ENCODE data around the gene DPEP1. TPM values are rescaled to one million over a fixed set of nuclear protein-coding genes. Genes with fewer than 3 reads are reported as not detected.

The DPEP1 gene
- total RNA-seq, 2 donors from 2014 or later = 0.42 to 2.7 TPM

DNA sequence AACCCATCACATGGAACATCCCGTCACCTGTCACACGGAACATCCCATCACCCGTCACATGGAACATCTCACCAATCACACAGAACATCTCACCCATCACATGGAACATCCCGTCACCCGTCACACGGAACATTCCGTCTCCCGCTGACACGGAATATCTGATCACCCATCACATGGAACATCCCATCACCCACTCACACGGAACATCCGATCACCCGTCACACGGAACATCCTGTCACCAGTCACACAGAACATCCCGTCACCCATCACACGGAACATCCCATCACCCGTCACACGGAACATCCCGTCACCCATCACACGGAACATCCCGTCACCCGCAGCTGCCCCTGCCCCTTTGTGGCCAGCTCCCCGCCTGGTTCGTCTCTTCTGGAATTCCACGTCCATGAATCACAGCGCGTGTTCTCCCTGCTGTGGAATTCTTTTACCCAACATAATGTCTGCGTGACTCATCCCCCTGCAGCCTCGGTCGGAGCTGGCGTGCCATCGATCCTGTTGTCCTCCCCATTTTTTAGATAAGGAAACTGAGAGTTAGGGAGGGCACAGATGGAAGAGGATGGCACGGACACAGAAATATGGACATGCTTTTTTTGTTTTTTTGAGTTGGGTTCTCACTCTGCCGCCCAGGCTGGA, 32.3 kb upstream of the DPEP1 start:
- no peaks in the 10 kb centered on the region for H3K36me3 ChIP-seq
- no peaks in the 10 kb centered on the region for H3K9me3 ChIP-seq
- TF ChIP-seq, protein P1, sequence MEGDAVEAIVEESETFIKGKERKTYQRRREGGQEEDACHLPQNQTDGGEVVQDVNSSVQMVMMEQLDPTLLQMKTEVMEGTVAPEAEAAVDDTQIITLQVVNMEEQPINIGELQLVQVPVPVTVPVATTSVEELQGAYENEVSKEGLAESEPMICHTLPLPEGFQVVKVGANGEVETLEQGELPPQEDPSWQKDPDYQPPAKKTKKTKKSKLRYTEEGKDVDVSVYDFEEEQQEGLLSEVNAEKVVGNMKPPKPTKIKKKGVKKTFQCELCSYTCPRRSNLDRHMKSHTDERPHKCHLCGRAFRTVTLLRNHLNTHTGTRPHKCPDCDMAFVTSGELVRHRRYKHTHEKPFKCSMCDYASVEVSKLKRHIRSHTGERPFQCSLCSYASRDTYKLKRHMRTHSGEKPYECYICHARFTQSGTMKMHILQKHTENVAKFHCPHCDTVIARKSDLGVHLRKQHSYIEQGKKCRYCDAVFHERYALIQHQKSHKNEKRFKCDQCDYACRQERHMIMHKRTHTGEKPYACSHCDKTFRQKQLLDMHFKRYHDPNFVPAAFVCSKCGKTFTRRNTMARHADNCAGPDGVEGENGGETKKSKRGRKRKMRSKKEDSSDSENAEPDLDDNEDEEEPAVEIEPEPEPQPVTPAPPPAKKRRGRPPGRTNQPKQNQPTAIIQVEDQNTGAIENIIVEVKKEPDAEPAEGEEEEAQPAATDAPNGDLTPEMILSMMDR (IDR thresholded peaks at IDR 0.05) = no peak
- intact Hi-C loops (cut with DNase I) = no loop called here
- H3K4me3 ChIP-seq = no peak overlapping the region
- no peak for DNase-seq
- H3K9ac ChIP-seq (ENCODE audit: low read depth in 2 of 2, low read length in 2 of 2) = no peak overlapping the region
- no peaks in the 10 kb centered on the region for H3K4me1 ChIP-seq
- no peak overlapping the region for H3K27ac ChIP-seq
- peaks cover 9% of the 10 kb centered on the region for H3K27me3 ChIP-seq

DNA sequence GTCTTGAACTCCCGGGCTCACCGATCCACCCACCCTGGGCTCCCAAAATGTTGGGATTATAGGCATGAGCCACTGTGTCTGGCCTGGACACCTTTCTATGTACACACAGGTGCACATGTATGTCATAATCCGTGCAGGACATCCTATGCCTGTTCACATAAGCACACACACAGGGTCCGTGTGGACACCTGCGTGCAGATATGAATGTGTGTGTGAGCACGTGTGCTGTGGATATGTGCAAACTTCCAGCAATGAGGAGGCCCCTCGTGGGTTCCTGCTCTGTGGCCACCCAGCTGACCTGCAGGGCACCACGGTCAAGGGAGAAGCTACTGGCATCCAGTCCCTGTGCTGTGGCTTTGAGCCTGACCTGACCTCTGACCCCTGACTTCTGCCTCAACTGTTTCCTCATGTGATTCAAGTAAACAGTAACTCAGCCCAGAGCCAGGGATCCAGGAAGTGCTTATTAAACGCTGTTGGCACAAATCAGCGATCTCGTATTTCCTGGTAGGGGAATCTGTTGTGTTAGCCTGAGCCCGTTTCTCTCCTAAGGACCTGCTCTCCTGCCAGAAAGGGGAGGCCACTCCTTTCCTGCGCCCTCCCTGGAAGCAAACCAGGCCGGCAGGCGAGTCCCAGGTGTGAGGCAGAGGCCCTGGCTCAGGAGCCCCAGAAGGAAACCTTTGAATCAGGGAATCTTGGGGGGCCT, 31.4 kb upstream of the DPEP1 start:
- Histone ChIP-seq H3K9me3 (no peaks in the 10 kb centered on the region), H3K4me1 (no peaks in the 10 kb centered on the region), H3K27ac (peak overlapping the region; percentile 52), H3K9ac (ENCODE audit: low read depth in 2 of 2, low read length in 2 of 2) (peak overlapping the region; percentile 43 to 58), H3K4me3 (no peak overlapping the region), H3K36me3 (no peaks in the 10 kb centered on the region), H3K27me3 (peaks cover under 1% of the 10 kb centered on the region)
- TF ChIP-seq, protein P1 (IDR thresholded peaks at IDR 0.05) = no peak
- intact Hi-C loops (cut with DNase I) = no loop called here
- peak; percentile 63 for DNase-seq

DNA sequence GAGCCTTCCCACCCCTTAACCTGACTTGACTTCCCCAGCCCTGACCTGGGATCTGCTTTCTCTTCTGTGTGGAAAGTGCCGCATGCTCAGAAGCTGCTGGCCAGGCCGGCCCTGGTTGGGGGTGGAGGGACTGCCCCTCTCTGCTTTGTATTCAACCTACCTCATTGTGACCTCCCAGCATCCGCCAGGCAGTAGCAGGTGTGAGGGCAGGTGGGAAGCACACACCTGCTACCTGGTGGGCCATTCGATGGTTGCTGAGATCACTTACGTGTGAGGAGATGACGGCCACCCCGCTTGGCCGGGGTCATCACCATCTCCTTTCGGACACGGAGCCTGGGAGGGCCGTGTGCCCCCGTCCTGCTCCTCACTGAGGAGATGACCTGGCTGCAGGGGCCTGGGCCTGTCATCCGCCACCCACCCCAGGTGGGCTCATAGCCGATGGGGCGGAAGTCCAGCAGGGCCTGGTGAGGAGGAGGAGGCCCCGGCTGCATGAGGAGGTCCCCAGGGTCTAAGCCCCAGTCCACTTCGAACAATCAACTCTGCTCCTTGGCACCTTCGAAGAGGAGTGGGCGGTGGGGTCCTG, 30.7 kb upstream of the DPEP1 start:
- Histone ChIP-seq H3K4me3 (no peak overlapping the region), H3K36me3 (no peaks in the 10 kb centered on the region), H3K4me1 (no peaks in the 10 kb centered on the region), H3K27me3 (no peaks in the 10 kb centered on the region), H3K27ac (peak overlapping the region; percentile 52), H3K9me3 (no peaks in the 10 kb centered on the region), H3K9ac (ENCODE audit: low read depth in 2 of 2, low read length in 2 of 2) (peak overlapping the region; percentile 43 to 58)
- DNase-seq = no peak
- intact Hi-C loops (cut with DNase I) = no loop called here
- TF ChIP-seq, protein P1 (IDR thresholded peaks at IDR 0.05) = no peak

DNA sequence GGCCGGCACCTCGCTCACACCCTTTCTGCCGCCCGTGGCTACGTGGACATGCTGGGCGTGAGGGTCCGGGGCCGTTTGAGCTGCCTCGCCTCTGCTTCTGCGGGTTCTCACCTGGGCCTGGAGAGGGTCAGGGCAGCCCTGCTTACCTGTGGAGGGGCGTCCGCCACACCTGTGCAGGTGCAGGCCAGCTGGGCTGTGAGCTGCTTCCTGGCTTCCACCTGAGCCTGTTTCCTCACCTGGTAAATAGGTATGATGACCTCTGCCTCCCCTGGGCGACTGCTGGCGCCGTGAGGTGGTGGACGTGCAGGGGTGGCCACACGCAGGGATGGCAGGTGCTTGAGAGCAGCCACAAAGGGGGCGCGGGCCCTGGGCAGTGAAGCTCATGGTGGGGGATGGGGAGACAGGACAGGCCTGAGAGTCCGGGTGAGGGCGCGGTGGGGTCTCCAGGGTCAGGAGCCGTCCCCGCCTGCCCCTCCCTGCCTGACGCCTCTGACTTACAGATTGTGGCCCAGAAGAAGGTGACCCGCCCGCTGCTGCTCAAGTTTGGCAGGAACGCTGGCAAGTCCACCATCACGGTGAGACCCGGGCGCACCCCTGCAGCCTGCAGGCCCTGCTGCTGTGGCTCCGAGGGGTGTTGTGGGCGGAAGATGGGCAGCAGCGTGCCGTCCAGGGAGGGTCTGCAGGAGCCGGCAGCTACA, 30.1 kb upstream of the DPEP1 start:
- no peak for DNase-seq
- TF ChIP-seq, protein P1 (IDR thresholded peaks at IDR 0.05) = no peak
- intact Hi-C loops (cut with DNase I) = no loop called here
- H3K4me3 ChIP-seq = no peak overlapping the region
- H3K9ac ChIP-seq (ENCODE audit: low read depth in 2 of 2, low read length in 2 of 2) = no peak overlapping the region
- no peaks in the 10 kb centered on the region for H3K27me3 ChIP-seq
- H3K27ac ChIP-seq = no peak overlapping the region
- no peaks in the 10 kb centered on the region for H3K36me3 ChIP-seq
- no peaks in the 10 kb centered on the region for H3K4me1 ChIP-seq
- H3K9me3 ChIP-seq = no peaks in the 10 kb centered on the region

DNA sequence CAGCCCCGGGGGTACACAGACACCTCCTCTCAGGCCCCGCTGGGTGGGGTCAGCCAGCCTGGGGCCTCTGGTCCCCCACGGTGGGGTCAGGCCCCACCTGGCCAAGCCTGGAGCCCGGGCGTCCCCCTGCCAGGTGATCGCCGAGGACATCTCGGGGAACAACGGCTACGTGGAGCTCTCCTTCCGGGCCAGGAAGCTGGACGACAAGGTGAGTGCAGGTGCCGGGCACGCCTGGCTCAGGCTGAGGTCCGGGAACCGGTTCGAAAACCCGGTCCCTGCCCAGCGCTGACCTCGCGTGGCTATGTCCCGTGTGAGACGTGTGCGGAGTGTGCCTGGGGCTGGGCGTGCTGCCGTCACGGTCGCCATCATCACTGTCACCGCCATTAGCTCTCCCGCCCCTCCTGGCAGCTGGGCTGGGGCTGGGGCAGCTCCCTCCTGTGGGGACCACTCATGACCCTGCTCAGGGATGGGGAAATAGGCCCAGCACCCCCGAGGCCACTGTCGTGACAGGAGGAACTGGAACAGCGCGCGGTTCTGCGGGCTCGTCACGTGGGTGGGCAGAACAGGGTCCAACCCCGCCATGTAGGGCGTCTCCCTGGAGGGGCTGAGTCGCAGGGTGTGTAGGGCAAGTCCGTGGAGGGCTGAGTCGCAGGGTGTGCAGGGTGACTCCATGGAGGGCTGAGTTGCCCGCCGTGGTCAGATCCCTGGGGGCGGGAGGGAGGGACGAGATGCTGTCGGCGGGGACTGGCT, 29.4 kb upstream of the DPEP1 start:
- DNase-seq = no peak
- Histone ChIP-seq H3K9me3 (no peaks in the 10 kb centered on the region), H3K36me3 (no peaks in the 10 kb centered on the region)

More for the DNA sequence above, 29.4 kb upstream of the DPEP1 start:
- TF ChIP-seq, protein P1 (IDR thresholded peaks at IDR 0.05) = no peak
- intact Hi-C loops (cut with DNase I) = no loop called here
- H3K4me3 ChIP-seq = no peak overlapping the region
- H3K27me3 ChIP-seq = no peaks in the 10 kb centered on the region
- H3K27ac ChIP-seq = no peak overlapping the region
- H3K4me1 ChIP-seq = no peaks in the 10 kb centered on the region
- no peak overlapping the region for H3K9ac ChIP-seq (ENCODE audit: low read depth in 2 of 2, low read length in 2 of 2)
